Mesenchymal stem cell (in vitro differentiated cells and primary cell): ENCODE data around the gene FLNC.

ENCODE experiments used
- DNase-seq: peaks from one replicate; pipeline ENCODE4 v3.0.0-alpha.2; 2013
- H2AFZ ChIP-seq: one replicate; pipeline ENCODE4 v1.6.1; 2013; ENCODE audit warnings: low read depth, mild to moderate bottlenecking, control low read depth, inconsistent platforms, low read length, moderate library complexity
- H2AK5ac ChIP-seq: 2 replicates; pipeline ENCODE4 v1.6.1; 2013; ENCODE audit warnings: low read length, moderate library complexity, mild to moderate bottlenecking, inconsistent platforms; ENCODE audit not compliant: severe bottlenecking
- H2BK120ac ChIP-seq: one replicate; pipeline ENCODE4 v1.6.1; 2013; ENCODE audit warnings: low read depth, mild to moderate bottlenecking, inconsistent platforms, low read length, moderate library complexity
- H2BK12ac ChIP-seq, 2 experiments: one replicate each; pipeline ENCODE4 v1.6.1; 2013; ENCODE audit warnings: inconsistent platforms in 2 of 2, low read length in 2 of 2, mild to moderate bottlenecking in 2 of 2, moderate library complexity in 2 of 2, control low read depth in 1 of 2
- H2BK15ac ChIP-seq: one replicate; pipeline ENCODE4 v1.6.1; 2013; ENCODE audit warnings: mild to moderate bottlenecking, low read depth, inconsistent platforms; ENCODE audit not compliant: poor library complexity, severe bottlenecking
- H2BK5ac ChIP-seq: 2 replicates; pipeline ENCODE4 v1.6.1; 2013; ENCODE audit warnings: low read depth, mild to moderate bottlenecking, low read length, control low read depth, inconsistent platforms; ENCODE audit not compliant: poor library complexity, severe bottlenecking
- H3K14ac ChIP-seq, 2 experiments: one replicate each; pipeline ENCODE4 v1.6.1; 2013; ENCODE audit warnings: inconsistent platforms in 2 of 2, low read length in 2 of 2, control low read depth in 1 of 2, mild to moderate bottlenecking in 1 of 2, moderate library complexity in 1 of 2
- H3K18ac ChIP-seq, 2 experiments: one replicate each; pipeline ENCODE4 v1.6.1; 2013; ENCODE audit warnings: inconsistent platforms in 2 of 2, low read length in 2 of 2, control low read depth in 1 of 2, low read depth in 1 of 2, mild to moderate bottlenecking in 1 of 2
- H3K23ac ChIP-seq, 2 experiments: one replicate each; pipeline ENCODE4 v1.6.1; 2013; ENCODE audit warnings: inconsistent platforms in 2 of 2, low read length in 2 of 2, mild to moderate bottlenecking in 2 of 2, moderate library complexity in 2 of 2, control low read depth in 1 of 2
- H3K27ac ChIP-seq: 2 replicates; pipeline ENCODE4 v1.5.1; 2013; ENCODE audit warnings: mild to moderate bottlenecking, moderate library complexity, low read length, control low read depth, inconsistent platforms; ENCODE audit not compliant: poor library complexity, severe bottlenecking
- H3K27me3 ChIP-seq, 2 experiments: 2 replicates each; pipeline versions ENCODE4 v1.6.1 to v1.7.0; 2013; ENCODE audit warnings: low read length in 2 of 2, mild to moderate bottlenecking in 2 of 2, moderate library complexity in 2 of 2, control low read depth in 1 of 2, inconsistent platforms in 1 of 2; ENCODE audit not compliant: control insufficient read depth in 1 of 2, insufficient read depth in 1 of 2
- H3K36me3 ChIP-seq, 2 experiments: 2 replicates each; pipeline versions ENCODE4 v1.6.1 to v1.7.0; 2013; ENCODE audit warnings: low read length in 2 of 2, control low read depth in 1 of 2, inconsistent platforms in 1 of 2, low read depth in 1 of 2, mild to moderate bottlenecking in 1 of 2; ENCODE audit not compliant: insufficient read depth in 2 of 2, control insufficient read depth in 1 of 2
- H3K4ac ChIP-seq, 2 experiments: one replicate each; pipeline ENCODE4 v1.6.1; 2013; ENCODE audit warnings: inconsistent platforms in 2 of 2, low read length in 2 of 2, mild to moderate bottlenecking in 2 of 2, moderate library complexity in 2 of 2, control low read depth in 1 of 2, low read depth in 1 of 2
- H3K4me1 ChIP-seq: 2 replicates; pipeline ENCODE4 v1.6.1; 2013; ENCODE audit warnings: low read depth, low read length, control low read depth; ENCODE audit not compliant: control insufficient read depth, insufficient read depth
- H3K4me2 ChIP-seq: 2 replicates; pipeline ENCODE4 v1.6.1; 2013; ENCODE audit warnings: low read length, mild to moderate bottlenecking, inconsistent platforms; ENCODE audit not compliant: poor library complexity, severe bottlenecking
- H3K4me3 ChIP-seq, 2 experiments: 2 replicates each; pipeline versions ENCODE4 v1.5.1 to v1.7.0; 2013; ENCODE audit warnings: low read length in 2 of 2, mild to moderate bottlenecking in 2 of 2, control low read depth in 1 of 2, low read depth in 1 of 2; ENCODE audit not compliant: insufficient read depth in 1 of 2
- H3K79me1 ChIP-seq: replicated peaks from 2 replicates; pipeline ENCODE4 v1.6.1; 2013; ENCODE audit warnings: mild to moderate bottlenecking, control low read depth, low read length, inconsistent platforms; ENCODE audit not compliant: poor library complexity, severe bottlenecking
- H3K9ac ChIP-seq: 2 replicates; pipeline ENCODE4 v1.7.0; 2013; ENCODE audit warnings: mild to moderate bottlenecking, low read length, moderate library complexity
- H3K9me3 ChIP-seq: 2 replicates; pipeline ENCODE4 v1.7.0; 2013; ENCODE audit warnings: mild to moderate bottlenecking, low read length; ENCODE audit not compliant: control insufficient read depth
- H4K8ac ChIP-seq: one replicate; pipeline ENCODE4 v1.6.1; 2013; ENCODE audit warnings: inconsistent platforms, mild to moderate bottlenecking, low read length, moderate library complexity
- H4K91ac ChIP-seq: one replicate; pipeline ENCODE4 v1.6.1; 2013; ENCODE audit warnings: mild to moderate bottlenecking, low read length, inconsistent platforms
- WGBS: methylation state at CpG from one replicate; pipeline ENCODE4 v1.1.7; 2013; ENCODE audit warnings: mixed read lengths; 5-methylcytosine and 5-hydroxymethylcytosine counted together

The FLNC gene

GRCh38 chr7:128859232-128860157 is 29.3 kb downstream of the FLNC start:
- Histone ChIP-seq H4K8ac (no peak overlapping the region), H3K9me3 (no peaks in the 10 kb centered on the region), H2BK120ac (no peak overlapping the region), H3K18ac (no peak overlapping the region), H3K14ac (no peak overlapping the region), H3K4me3 (peak overlapping the region in 1 of 2 experiments; percentile 14), H3K27ac (no peak overlapping the region), H3K4ac (no peak overlapping the region), H2BK5ac (no peak overlapping the region), H3K4me2 (no peak overlapping the region), H2BK12ac (no peak overlapping the region), H2AK5ac (no peak overlapping the region), H3K9ac (peak overlapping the region; percentile 59), H3K27me3 (no peaks in the 10 kb centered on the region), H3K79me1 (peaks cover 2% of the 10 kb centered on the region), H2BK15ac (no peak overlapping the region), H4K91ac (no peak overlapping the region), H2AFZ (no peak overlapping the region), H3K4me1 (peaks cover 25% of the 10 kb centered on the region), H3K23ac (no peak overlapping the region), H3K36me3 (peaks cover 29 to 56% of the 10 kb centered on the region in 2 experiments)
- 86% methylated on average over 11 of the region's 12 CpGs for WGBS
- no peak for DNase-seq

- Histone ChIP-seq H4K8ac (no peak overlapping the region), H3K36me3 (peaks cover 29 to 54% of the 10 kb centered on the region in 2 experiments), H3K27me3 (no peaks in the 10 kb centered on the region), H3K79me1 (peaks cover 8% of the 10 kb centered on the region), H2AFZ (no peak overlapping the region), H2BK15ac (no peak overlapping the region), H2BK12ac (no peak overlapping the region), H2BK120ac (no peak overlapping the region), H3K9ac (peak overlapping the region; percentile 59), H3K4me3 (no peak overlapping the region), H2BK5ac (no peak overlapping the region), H3K14ac (no peak overlapping the region), H4K91ac (no peak overlapping the region), H3K18ac (no peak overlapping the region), H3K4me2 (no peak overlapping the region), H3K27ac (no peak overlapping the region), H3K23ac (no peak overlapping the region), H2AK5ac (no peak overlapping the region), H3K4ac (no peak overlapping the region), H3K4me1 (peaks cover 25% of the 10 kb centered on the region), H3K9me3 (no peaks in the 10 kb centered on the region)
- 76% methylated on average over 10 of the region's 10 CpGs for whole genome bisulfite sequencing
- no peak for DNase-seq
Observed at GRCh38 chr7:128860158-128861073, 30.2 kb downstream of the FLNC start.

- Histone ChIP-seq H4K8ac (peak overlapping the region; percentile 64), H3K9me3 (no peaks in the 10 kb centered on the region), H2BK12ac (peak overlapping the region in 1 of 2 experiments; percentile 75), H3K27me3 (no peaks in the 10 kb centered on the region), H3K18ac (peak overlapping the region in 1 of 2 experiments; percentile 63), H3K27ac (peak overlapping the region; percentile 62), H2BK15ac (no peak overlapping the region), H4K91ac (no peak overlapping the region), H3K23ac (no peak overlapping the region), H3K4me3 (peak overlapping the region in 1 of 2 experiments; percentile 88), H3K4ac (no peak overlapping the region), H3K9ac (peak overlapping the region; percentile 97), H2AFZ (peak overlapping the region; percentile 29), H3K36me3 (peaks cover 27 to 52% of the 10 kb centered on the region in 2 experiments), H2BK5ac (no peak overlapping the region), H2BK120ac (no peak overlapping the region), H3K14ac (no peak overlapping the region), H3K79me1 (peaks cover 13% of the 10 kb centered on the region), H2AK5ac (no peak overlapping the region), H3K4me1 (peaks cover 25% of the 10 kb centered on the region), H3K4me2 (peak overlapping the region; percentile 45)
- DNase-seq = no peak
- WGBS = 72% methylated on average over 15 of the region's 15 CpGs
Observed at GRCh38 chr7:128861957-128862570, 31.9 kb downstream of the FLNC start.
